Ectodermal cell (in vitro differentiated cells): ENCODE data around the gene CD99L2.

Source experiments
- H3K27ac ChIP-seq: 2 replicates; pipeline ENCODE4 v1.7.0; 2013; ENCODE audit warnings: mild to moderate bottlenecking, low read depth, low read length; ENCODE audit not compliant: insufficient read depth, poor library complexity, severe bottlenecking
- H3K27me3 ChIP-seq: 2 replicates; pipeline ENCODE4 v1.7.0; 2013; ENCODE audit warnings: mild to moderate bottlenecking, low read length; ENCODE audit not compliant: insufficient read depth, control insufficient read depth, poor library complexity, severe bottlenecking
- H3K36me3 ChIP-seq: one replicate; pipeline ENCODE4 v1.7.0; 2013; ENCODE audit warnings: low read length; ENCODE audit not compliant: control insufficient read depth, insufficient read depth
- H3K4me1 ChIP-seq: one replicate; pipeline ENCODE4 v1.7.0; 2013; ENCODE audit warnings: low read length; ENCODE audit not compliant: control insufficient read depth, insufficient read depth
- H3K4me3 ChIP-seq: 2 replicates; pipeline ENCODE4 v1.7.0; 2013; ENCODE audit warnings: low read depth, low read length, control low read depth; ENCODE audit not compliant: insufficient read depth
- H3K9me3 ChIP-seq: 2 replicates; pipeline ENCODE4 v1.7.0; 2013; ENCODE audit warnings: mild to moderate bottlenecking, low read length, moderate library complexity; ENCODE audit not compliant: control insufficient read depth
- WGBS, 2 experiments: methylation state at CpG; one replicate each; pipeline ENCODE4 v1.1.7; 2013; ENCODE audit warnings: missing lambda C conversion rate in 2 of 2; 5-methylcytosine and 5-hydroxymethylcytosine counted together

Gene CD99L2

GRCh38 chrX:150766351-150767044 lies 132.0 kb downstream of the CD99L2 start:
- no peaks in the 10 kb centered on the region for H3K27me3 ChIP-seq
- H3K27ac ChIP-seq: no peak overlapping the region
- 85 to 90% methylated on average over 13 of the region's 13 CpGs for WGBS, 2 experiments
- no peak overlapping the region for H3K4me3 ChIP-seq
- H3K9me3 ChIP-seq: no peaks in the 10 kb centered on the region
- no peaks in the 10 kb centered on the region for H3K36me3 ChIP-seq
- no peaks in the 10 kb centered on the region for H3K4me1 ChIP-seq

GRCh38 chrX:150765782-150766350 lies 132.6 kb downstream of the CD99L2 start:
- Histone ChIP-seq H3K27ac (no peak overlapping the region), H3K4me1 (no peaks in the 10 kb centered on the region), H3K27me3 (no peaks in the 10 kb centered on the region), H3K9me3 (no peaks in the 10 kb centered on the region), H3K4me3 (no peak overlapping the region), H3K36me3 (no peaks in the 10 kb centered on the region)
- WGBS, 2 experiments: 84 to 87% methylated on average over 17 to 19 of the region's 19 CpGs

GRCh38 chrX:150765237-150765636 lies 133.2 kb downstream of the CD99L2 start:
- no peaks in the 10 kb centered on the region for H3K36me3 ChIP-seq
- H3K27ac ChIP-seq: no peak overlapping the region
- H3K4me1 ChIP-seq: no peaks in the 10 kb centered on the region
- WGBS, 2 experiments: 82 to 94% methylated on average over 9 of the region's 9 CpGs
- no peak overlapping the region for H3K4me3 ChIP-seq
- no peaks in the 10 kb centered on the region for H3K27me3 ChIP-seq
- no peaks in the 10 kb centered on the region for H3K9me3 ChIP-seq

- Histone ChIP-seq H3K4me1 (no peaks in the 10 kb centered on the region), H3K27ac (no peak overlapping the region), H3K36me3 (no peaks in the 10 kb centered on the region), H3K4me3 (no peak overlapping the region), H3K27me3 (no peaks in the 10 kb centered on the region), H3K9me3 (no peaks in the 10 kb centered on the region)
- WGBS, 2 experiments: 75 to 78% methylated on average over 9 of the region's 9 CpGs
These were observed 134.7 kb downstream of the CD99L2 start for GRCh38 chrX:150763810-150764209.

- Histone ChIP-seq H3K4me3 (no peak overlapping the region), H3K27me3 (no peaks in the 10 kb centered on the region), H3K27ac (peak overlapping the region; percentile 8), H3K36me3 (no peaks in the 10 kb centered on the region), H3K4me1 (no peaks in the 10 kb centered on the region), H3K9me3 (no peaks in the 10 kb centered on the region)
- 91 to 92% methylated on average over 13 of the region's 13 CpGs for WGBS, 2 experiments
These were observed 135.1 kb downstream of the CD99L2 start for GRCh38 chrX:150763303-150763797.

GRCh38 chrX:150762258-150763165 lies 136.0 kb downstream of the CD99L2 start:
- 93 to 94% methylated on average over 35 to 36 of the region's 36 CpGs for WGBS, 2 experiments
- no peak overlapping the region for H3K4me3 ChIP-seq
- H3K36me3 ChIP-seq: no peaks in the 10 kb centered on the region
- H3K9me3 ChIP-seq: no peaks in the 10 kb centered on the region
- H3K27me3 ChIP-seq: no peaks in the 10 kb centered on the region
- no peak overlapping the region for H3K27ac ChIP-seq
- H3K4me1 ChIP-seq: no peaks in the 10 kb centered on the region

- no peaks in the 10 kb centered on the region for H3K9me3 ChIP-seq
- 91 to 98% methylated on average over 7 to 8 of the region's 8 CpGs for WGBS, 2 experiments
- H3K27me3 ChIP-seq: no peaks in the 10 kb centered on the region
- H3K4me3 ChIP-seq: no peak overlapping the region
- H3K27ac ChIP-seq: no peak overlapping the region
- H3K4me1 ChIP-seq: no peaks in the 10 kb centered on the region
- H3K36me3 ChIP-seq: no peaks in the 10 kb centered on the region
These were observed 136.7 kb downstream of the CD99L2 start for GRCh38 chrX:150761819-150762216.

- Histone ChIP-seq H3K4me3 (no peak overlapping the region), H3K36me3 (no peaks in the 10 kb centered on the region), H3K4me1 (no peaks in the 10 kb centered on the region), H3K27me3 (no peaks in the 10 kb centered on the region), H3K27ac (no peak overlapping the region), H3K9me3 (no peaks in the 10 kb centered on the region)
- 80 to 88% methylated on average over 6 to 7 of the region's 7 CpGs for WGBS, 2 experiments
These were observed 137.2 kb downstream of the CD99L2 start for GRCh38 chrX:150761176-150761818.

- Histone ChIP-seq H3K27ac (no peak overlapping the region), H3K27me3 (no peaks in the 10 kb centered on the region), H3K36me3 (no peaks in the 10 kb centered on the region), H3K4me1 (no peaks in the 10 kb centered on the region), H3K4me3 (no peak overlapping the region), H3K9me3 (no peaks in the 10 kb centered on the region)
- 84 to 86% methylated on average over 22 of the region's 22 CpGs for WGBS, 2 experiments
These were observed 138.7 kb downstream of the CD99L2 start for GRCh38 chrX:150759568-150760416.
